ENCODE results near the gene TMEM117. TPM values are rescaled to one million over a fixed set of nuclear protein-coding genes. Genes with fewer than 3 reads are reported as not detected.

TMEM117 gene
- total RNA-seq, 4 donors from 2014 or later = 16.9 to 24.9 (median 21.1) TPM

DNA sequence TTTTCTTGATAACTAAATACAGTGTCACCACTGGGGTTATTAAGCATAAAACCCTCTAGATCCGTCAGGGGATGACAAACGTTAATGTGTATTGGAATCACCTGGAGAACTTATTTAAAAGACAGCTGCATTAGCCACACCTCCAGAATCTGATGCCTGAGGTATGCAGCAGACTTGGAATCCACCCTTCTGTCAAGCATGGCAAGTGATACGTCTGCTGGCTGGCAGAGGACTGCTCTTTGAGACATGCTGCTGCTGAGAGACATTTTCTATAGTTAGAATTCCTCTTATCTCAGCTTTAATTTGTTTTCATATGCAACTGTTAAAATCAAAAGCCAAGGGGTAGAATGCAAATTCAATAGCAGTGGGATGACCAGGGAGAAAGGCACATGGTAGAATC is 544.0 kb downstream of the TMEM117 start:
- TF ChIP-seq, protein P1, sequence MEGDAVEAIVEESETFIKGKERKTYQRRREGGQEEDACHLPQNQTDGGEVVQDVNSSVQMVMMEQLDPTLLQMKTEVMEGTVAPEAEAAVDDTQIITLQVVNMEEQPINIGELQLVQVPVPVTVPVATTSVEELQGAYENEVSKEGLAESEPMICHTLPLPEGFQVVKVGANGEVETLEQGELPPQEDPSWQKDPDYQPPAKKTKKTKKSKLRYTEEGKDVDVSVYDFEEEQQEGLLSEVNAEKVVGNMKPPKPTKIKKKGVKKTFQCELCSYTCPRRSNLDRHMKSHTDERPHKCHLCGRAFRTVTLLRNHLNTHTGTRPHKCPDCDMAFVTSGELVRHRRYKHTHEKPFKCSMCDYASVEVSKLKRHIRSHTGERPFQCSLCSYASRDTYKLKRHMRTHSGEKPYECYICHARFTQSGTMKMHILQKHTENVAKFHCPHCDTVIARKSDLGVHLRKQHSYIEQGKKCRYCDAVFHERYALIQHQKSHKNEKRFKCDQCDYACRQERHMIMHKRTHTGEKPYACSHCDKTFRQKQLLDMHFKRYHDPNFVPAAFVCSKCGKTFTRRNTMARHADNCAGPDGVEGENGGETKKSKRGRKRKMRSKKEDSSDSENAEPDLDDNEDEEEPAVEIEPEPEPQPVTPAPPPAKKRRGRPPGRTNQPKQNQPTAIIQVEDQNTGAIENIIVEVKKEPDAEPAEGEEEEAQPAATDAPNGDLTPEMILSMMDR (IDR thresholded peaks at IDR 0.05) = no peak
- TF ChIP-seq EP300 (IDR thresholded peaks at IDR 0.05) = no peak
- no peak for TF ChIP-seq POLR2A (IDR thresholded peaks at IDR 0.05)
- 67 to 72% methylated on average over 3 of the region's 3 CpGs for WGBS, 2 donors

DNA sequence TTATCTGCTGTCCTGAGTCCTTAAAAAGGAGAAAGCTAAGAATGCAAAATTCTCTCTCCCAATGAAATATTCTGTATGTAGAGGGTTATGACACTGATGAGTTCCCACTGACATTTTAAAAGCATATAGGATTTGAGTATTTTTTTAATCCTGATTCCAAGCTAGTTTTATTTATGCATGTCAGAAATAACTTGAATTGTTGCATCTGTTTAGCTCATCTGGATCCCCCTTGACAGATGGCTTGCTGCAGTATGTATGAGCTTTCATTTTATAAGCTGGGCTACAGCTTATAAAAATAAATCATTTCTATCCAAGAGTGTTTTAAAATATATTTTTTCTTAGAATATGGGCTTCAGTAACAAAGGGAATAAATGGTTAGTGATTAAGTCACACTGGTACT is 545.0 kb downstream of the TMEM117 start:
- Histone ChIP-seq H3K4me1 (no peaks in the 10 kb centered on the region), H3K9me3 (no peaks in the 10 kb centered on the region), H3K36me3 (peaks cover 0 to 6% (median 0%) of the 10 kb centered on the region in 3 donors), H3K4me3 (no peak overlapping the region), H3K27ac (no peak overlapping the region), H3K27me3 (no peaks in the 10 kb centered on the region)
- no peak for TF ChIP-seq POLR2A (IDR thresholded peaks at IDR 0.05)
- TF ChIP-seq, protein P1 (IDR thresholded peaks at IDR 0.05) = no peak
- no peak for TF ChIP-seq EP300 (IDR thresholded peaks at IDR 0.05)
- no peak for DNase-seq (ENCODE audit: low spot score in 2 of 2)

More for the DNA sequence above, 544.0 kb downstream of the TMEM117 start:
- DNase-seq (ENCODE audit: low spot score in 2 of 2) = no peak
- Histone ChIP-seq H3K36me3 (peaks cover 0 to 6% (median 0%) of the 10 kb centered on the region in 3 donors), H3K9me3 (no peaks in the 10 kb centered on the region), H3K4me3 (no peak overlapping the region), H3K27ac (no peak overlapping the region), H3K4me1 (no peaks in the 10 kb centered on the region), H3K27me3 (no peaks in the 10 kb centered on the region)

DNA sequence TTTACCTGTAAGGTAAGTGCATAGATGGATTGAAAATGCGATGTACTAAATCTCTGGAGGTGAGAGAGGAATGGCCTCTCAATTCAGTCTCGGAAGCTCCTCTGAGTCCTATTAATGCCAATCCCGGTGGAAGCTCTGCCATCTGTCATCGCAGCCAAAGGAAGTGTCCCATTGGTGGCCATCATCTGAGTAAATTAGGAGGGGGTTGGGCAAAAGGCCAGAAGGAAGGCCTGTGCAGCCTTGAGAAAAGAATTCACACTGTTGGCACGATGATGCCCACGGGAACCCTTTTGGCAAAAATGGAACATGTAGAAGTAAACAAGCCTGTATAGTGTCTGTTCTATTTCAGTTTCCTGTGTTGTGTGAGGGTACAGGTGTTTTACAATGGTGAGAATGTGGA is 545.5 kb downstream of the TMEM117 start:
- DNase-seq (ENCODE audit: low spot score in 2 of 2) = no peak
- Histone ChIP-seq H3K4me1 (no peaks in the 10 kb centered on the region), H3K27ac (no peak overlapping the region), H3K4me3 (no peak overlapping the region), H3K27me3 (no peaks in the 10 kb centered on the region), H3K36me3 (peaks cover 0 to 6% (median 0%) of the 10 kb centered on the region in 3 donors), H3K9me3 (no peaks in the 10 kb centered on the region)
- 73 to 84% methylated on average over 6 of the region's 6 CpGs for WGBS, 2 donors
- TF ChIP-seq EP300 (IDR thresholded peaks at IDR 0.05) (no peak), POLR2A (IDR thresholded peaks at IDR 0.05) (no peak)
- TF ChIP-seq, protein P1 (IDR thresholded peaks at IDR 0.05) = no peak

DNA sequence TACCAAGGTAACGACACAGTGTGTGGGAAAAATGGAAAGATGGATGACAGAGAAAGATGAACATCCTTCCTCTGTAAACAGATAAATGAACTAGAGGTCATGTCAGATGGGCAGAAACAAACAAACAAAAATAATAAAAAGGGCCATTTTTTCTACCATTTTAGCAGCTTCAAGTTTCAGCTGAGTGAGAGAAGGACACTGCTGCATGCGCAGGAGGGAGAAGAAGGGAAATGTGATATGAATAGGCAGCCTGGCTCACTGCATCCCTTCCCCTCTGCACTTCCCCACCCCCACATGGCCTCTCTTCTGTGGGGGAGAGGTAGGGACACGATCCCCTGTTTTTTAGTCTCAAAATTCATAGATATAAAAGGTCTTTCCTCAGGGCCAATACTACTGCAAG is 548.3 kb downstream of the TMEM117 start:
- H3K27me3 ChIP-seq = no peaks in the 10 kb centered on the region
- no peak for DNase-seq (ENCODE audit: low spot score in 2 of 2)
- H3K9me3 ChIP-seq = no peaks in the 10 kb centered on the region
- TF ChIP-seq EP300 (IDR thresholded peaks at IDR 0.05) = no peak
- no peak for TF ChIP-seq POLR2A (IDR thresholded peaks at IDR 0.05)
- TF ChIP-seq, protein P1 (IDR thresholded peaks at IDR 0.05) = no peak
- H3K4me3 ChIP-seq = no peak overlapping the region
- 75 to 80% methylated on average over 3 of the region's 3 CpGs for WGBS, 2 donors
- H3K4me1 ChIP-seq = no peaks in the 10 kb centered on the region
- peaks cover 0 to 7% (median 0%) of the 10 kb centered on the region in 3 donors for H3K36me3 ChIP-seq
- no peak overlapping the region for H3K27ac ChIP-seq

DNA sequence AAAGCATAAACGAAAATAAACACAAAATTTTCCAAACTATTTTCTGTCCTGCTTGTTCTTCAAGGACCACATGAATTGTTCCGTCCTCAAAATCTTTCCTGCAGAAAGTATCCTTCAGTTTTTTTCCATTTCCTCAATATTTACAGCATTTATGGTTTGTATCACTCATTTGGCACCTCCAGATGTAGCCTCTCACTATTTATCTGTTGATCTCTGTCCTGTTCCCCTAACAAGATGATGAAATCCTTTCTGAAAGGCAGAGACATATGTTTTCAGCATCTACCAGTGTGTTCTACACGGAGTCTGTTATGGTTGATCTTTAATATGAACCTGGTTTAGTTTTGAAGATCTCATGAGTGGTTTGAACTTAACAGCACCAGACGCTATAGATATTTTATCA is 550.1 kb downstream of the TMEM117 start:
- no peaks in the 10 kb centered on the region for H3K27me3 ChIP-seq
- WGBS, 2 donors = 85 to 87% methylated on average over 4 of the region's 4 CpGs
- no peak overlapping the region for H3K4me3 ChIP-seq
- H3K36me3 ChIP-seq = peaks cover 0 to 7% (median 0%) of the 10 kb centered on the region in 3 donors
- no peak overlapping the region for H3K27ac ChIP-seq
- no peaks in the 10 kb centered on the region for H3K4me1 ChIP-seq
- DNase-seq (ENCODE audit: low spot score in 2 of 2) = no peak
- TF ChIP-seq EP300 (IDR thresholded peaks at IDR 0.05) (no peak), POLR2A (IDR thresholded peaks at IDR 0.05) (no peak)
- TF ChIP-seq, protein P1 (IDR thresholded peaks at IDR 0.05) = no peak
- H3K9me3 ChIP-seq = no peaks in the 10 kb centered on the region

All from tibial nerve (tissue), 4 donors.